Karpas-422 (cell line): ENCODE results near the gene IFRD2. TPM values are rescaled to one million over a fixed set of nuclear protein-coding genes. Genes with fewer than 3 reads are reported as not detected.

ENCODE experiments used
- DNase-seq: peaks from one replicate; pipeline ENCODE4 v3.0.0-alpha.2; 2015
- H2AFZ ChIP-seq: fragments of 200-600 bp; sonication (generic); 2 replicates; pipeline ENCODE4 v1.6.1; 2014; ENCODE audit warnings: antibody characterized with exemption, low read length, mixed read lengths
- H3K27ac ChIP-seq: fragments of 200-600 bp; sonication (generic); 2 replicates; pipeline ENCODE4 v1.5.1; 2014; ENCODE audit warnings: mild to moderate bottlenecking, low read length, moderate library complexity
- H3K27me3 ChIP-seq: fragments of 200-600 bp; sonication (generic); 2 replicates; pipeline ENCODE4 v1.6.1; 2014; ENCODE audit warnings: low read length, mixed read lengths
- H3K36me3 ChIP-seq: fragments of 200-600 bp; sonication (generic); 2 replicates; pipeline ENCODE4 v1.6.1; 2014; ENCODE audit warnings: low read length, mixed read lengths; ENCODE audit not compliant: insufficient read depth
- H3K4me1 ChIP-seq: fragments of 200-600 bp; sonication (generic); 2 replicates; pipeline ENCODE4 v1.6.1; 2014; ENCODE audit warnings: mild to moderate bottlenecking, low read length, mixed read lengths
- H3K4me2 ChIP-seq: fragments of 200-600 bp; sonication (generic); 2 replicates; pipeline ENCODE4 v1.6.1; 2014; ENCODE audit warnings: low read length, low read depth, mild to moderate bottlenecking; ENCODE audit not compliant: poor library complexity, severe bottlenecking
- H3K4me3 ChIP-seq: fragments of 200-600 bp; sonication (generic); 2 replicates; pipeline ENCODE4 v1.5.1; 2014; ENCODE audit warnings: mild to moderate bottlenecking, antibody characterized with exemption, low read length, mixed read lengths
- H3K79me2 ChIP-seq: fragments of 200-600 bp; sonication (generic); 2 replicates; pipeline ENCODE4 v1.6.1; 2014; ENCODE audit warnings: mild to moderate bottlenecking, low read length, mixed read lengths
- H3K9ac ChIP-seq: fragments of 200-600 bp; sonication (generic); 2 replicates; pipeline ENCODE4 v1.6.0; 2014; ENCODE audit warnings: low read length
- H3K9me2 ChIP-seq: fragments of 200-600 bp; sonication (generic), shearing (Covaris generic); replicated peaks from 2 replicates; pipeline ENCODE4 v1.6.0; 2014; ENCODE audit warnings: mild to moderate bottlenecking, low read length, moderate library complexity; ENCODE audit not compliant: insufficient read depth
- H3K9me3 ChIP-seq: fragments of 300-700, 200-600 bp; sonication (generic); 2 replicates; pipeline ENCODE4 v1.6.1; 2014; ENCODE audit warnings: low read length, mixed read lengths
- H4K20me1 ChIP-seq: fragments of 200-600 bp; sonication (generic); 2 replicates; pipeline ENCODE4 v1.6.1; 2014; ENCODE audit warnings: mild to moderate bottlenecking, antibody characterized with exemption, low read length, low read depth; ENCODE audit not compliant: insufficient read depth
- total RNA-seq: library from RNA; depleted of rRNA; stranded (reverse); fragments of >200 nt; shearing (Covaris generic); gene quantifications from 2 replicates; pipeline ENCODE4 v1.2.3, GENCODE V29; 2014; ENCODE audit warnings: low replicate concordance; rRNA removed

The IFRD2 gene, protein sequence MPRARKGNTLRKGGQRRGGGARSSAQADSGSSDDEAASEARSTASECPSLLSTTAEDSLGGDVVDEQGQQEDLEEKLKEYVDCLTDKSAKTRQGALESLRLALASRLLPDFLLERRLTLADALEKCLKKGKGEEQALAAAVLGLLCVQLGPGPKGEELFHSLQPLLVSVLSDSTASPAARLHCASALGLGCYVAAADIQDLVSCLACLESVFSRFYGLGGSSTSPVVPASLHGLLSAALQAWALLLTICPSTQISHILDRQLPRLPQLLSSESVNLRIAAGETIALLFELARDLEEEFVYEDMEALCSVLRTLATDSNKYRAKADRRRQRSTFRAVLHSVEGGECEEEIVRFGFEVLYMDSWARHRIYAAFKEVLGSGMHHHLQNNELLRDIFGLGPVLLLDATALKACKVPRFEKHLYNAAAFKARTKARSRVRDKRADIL
- total RNA-seq = 75.2 and 82.1 TPM in 2 replicates

DNA sequence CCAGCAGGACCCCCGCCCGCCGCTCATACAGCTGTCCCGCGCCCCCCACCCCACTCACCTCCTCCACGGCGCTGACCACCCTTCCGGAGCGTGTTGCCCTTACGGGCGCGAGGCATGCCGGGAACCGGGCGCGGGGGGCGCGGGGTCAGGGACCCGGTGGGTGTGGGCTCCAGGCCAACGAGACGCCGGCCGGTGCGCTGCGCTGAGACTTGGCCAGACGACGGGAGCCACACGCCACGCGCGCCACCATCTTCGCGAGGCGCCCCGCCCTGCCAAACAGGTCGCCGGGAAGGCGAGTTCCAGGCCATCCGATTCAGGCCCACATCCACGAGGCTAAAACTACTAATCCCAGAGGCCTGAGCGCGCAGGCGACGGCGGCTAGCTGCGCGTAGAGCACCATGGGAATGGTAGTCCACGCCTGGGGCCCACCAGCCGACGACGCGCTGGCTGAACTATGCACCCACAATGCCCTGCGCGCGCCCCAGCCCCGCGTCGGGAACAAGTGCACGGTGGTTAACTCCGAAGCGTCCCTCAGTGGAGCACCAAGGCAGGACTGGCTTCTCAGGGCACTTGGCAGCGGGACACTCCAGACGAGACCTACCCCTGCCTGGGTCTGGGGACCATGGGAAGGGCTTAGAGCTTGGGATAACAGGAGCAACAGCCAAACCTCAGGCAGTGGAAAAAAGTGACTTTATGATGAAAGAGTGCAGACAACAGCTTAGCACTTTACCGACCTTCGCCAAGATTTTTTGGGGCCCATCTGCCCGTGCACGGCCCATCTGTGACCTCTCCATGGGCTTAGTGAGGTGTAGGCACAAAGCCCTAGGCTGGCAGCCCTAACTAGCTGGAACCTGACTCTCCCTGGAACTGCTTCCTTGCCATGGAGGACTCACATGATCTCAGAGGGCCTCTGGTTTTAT lies at the start of gene IFRD2:
TSS of gene IFRD2 (minus strand) at position 271 of the 920 bp plus-strand sequence. CDS start at position 116, 155 bp downstream.
- Histone ChIP-seq H3K9me3 (no peaks in the 10 kb centered on the region), H3K4me3 (peak within 1 kb of the TSS; percentile 99), H4K20me1 (0 out of 2 replicates have a peak, but pooled peaks cover 1% of the 10 kb centered on the region), H2AFZ (peak within 1 kb of the TSS; percentile 52; the same call in 1 of the 2 replicates), H3K9ac (peak within 1 kb of the TSS; percentile 97), H3K9me2 (no peaks in the 10 kb centered on the region), H3K27me3 (no peaks in the 10 kb centered on the region), H3K4me1 (peaks cover 18% of the 10 kb centered on the region), H3K79me2 (peaks cover 24% of the 10 kb centered on the region), H3K4me2 (peak within 1 kb of the TSS; percentile 97), H3K27ac (peak within 1 kb of the TSS; percentile 60), H3K36me3 (peaks cover 20% of the 10 kb centered on the region; the same call in 1 of the 2 replicates)
- DNase-seq = peak; percentile 98

DNA sequence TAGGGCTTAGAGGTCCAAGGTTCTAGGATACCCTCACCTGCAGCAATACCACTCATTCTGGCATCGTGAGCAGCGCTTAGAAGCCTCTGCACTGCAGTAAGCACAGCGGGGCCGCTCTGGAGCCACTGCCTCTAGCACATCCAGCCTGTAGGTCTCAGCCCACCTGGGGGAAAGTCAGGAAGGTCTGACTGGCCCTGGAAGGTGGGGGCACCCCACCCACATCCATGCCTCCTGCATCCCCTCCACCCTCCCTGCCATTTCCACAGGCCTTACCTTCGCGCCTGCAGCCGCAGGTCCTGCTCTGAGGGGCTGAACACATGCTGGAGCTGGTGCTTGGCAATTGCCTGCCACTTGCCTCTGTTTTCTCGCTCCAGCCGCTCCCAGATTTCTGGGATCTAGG lies 49.3 kb upstream of the IFRD2 start:
- peaks cover 48% of the 10 kb centered on the region for H3K4me1 ChIP-seq
- H3K9me3 ChIP-seq = no peaks in the 10 kb centered on the region
- no peak overlapping the region; the same call in 1 of the 2 replicates for H2AFZ ChIP-seq
- H3K27me3 ChIP-seq = no peaks in the 10 kb centered on the region
- peaks cover 2% of the 10 kb centered on the region; the same call in 1 of the 2 replicates for H3K36me3 ChIP-seq
- H3K4me2 ChIP-seq = peak overlapping the region; percentile 97
- peak overlapping the region; percentile 91; the same call in 1 of the 2 replicates for H3K27ac ChIP-seq
- H3K9ac ChIP-seq = peak overlapping the region; percentile 99
- no peaks in the 10 kb centered on the region for H3K9me2 ChIP-seq
- peak overlapping the region; percentile 95 for H3K4me3 ChIP-seq
- peaks cover 35% of the 10 kb centered on the region for H3K79me2 ChIP-seq
- H4K20me1 ChIP-seq = peaks cover 3% of the 10 kb centered on the region; the same call in 1 of the 2 replicates
- no peak for DNase-seq

DNA sequence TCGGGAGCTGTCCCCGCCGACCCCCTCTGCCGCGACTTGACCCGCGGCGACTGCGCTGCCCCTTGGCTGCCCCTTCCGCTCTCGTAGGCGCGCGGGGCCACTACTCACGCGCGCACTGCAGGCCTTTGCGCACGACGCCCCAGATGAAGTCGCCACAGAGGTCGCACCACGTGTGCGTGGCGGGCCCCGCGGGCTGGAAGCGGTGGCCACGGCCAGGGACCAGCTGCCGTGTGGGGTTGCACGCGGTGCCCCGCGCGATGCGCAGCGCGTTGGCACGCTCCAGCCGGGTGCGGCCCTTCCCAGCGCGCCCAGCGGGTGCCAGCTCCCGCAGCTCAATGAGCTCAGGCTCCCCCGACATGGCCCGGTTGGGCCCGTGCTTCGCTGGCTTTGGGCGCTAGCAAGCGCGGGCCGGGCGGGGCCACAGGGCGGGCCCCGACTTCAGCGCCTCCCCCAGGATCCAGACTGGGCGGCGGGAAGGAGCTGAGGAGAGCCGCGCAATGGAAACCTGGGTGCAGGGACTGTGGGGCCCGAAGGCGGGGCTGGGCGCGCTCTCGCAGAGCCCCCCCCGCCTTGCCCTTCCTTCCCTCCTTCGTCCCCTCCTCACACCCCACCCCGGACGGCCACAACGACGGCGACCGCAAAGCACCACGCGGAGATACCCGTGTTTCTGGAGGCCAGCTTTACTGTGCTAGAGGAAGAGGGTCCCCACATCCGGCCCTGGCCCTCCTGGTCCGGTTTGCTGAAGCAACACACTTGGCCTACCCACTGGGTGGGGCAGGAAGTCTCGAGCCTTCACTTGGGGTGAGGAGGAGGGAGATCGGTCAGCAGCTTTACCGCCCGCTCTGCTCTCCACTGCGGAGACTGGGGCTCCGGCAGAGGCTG lies 48.5 kb upstream of the IFRD2 start, which contains the start of gene RASSF1:
TSS of gene RASSF1 (minus strand) at position 389 of the 882 bp plus-strand sequence. CDS start at position 358, 31 bp downstream.
- H3K27me3 ChIP-seq = no peaks in the 10 kb centered on the region
- H3K4me1 ChIP-seq = peaks cover 54% of the 10 kb centered on the region
- H3K36me3 ChIP-seq = peaks cover 10% of the 10 kb centered on the region; the same call in 1 of the 2 replicates
- peak; percentile 91 for DNase-seq
- peak within 1 kb of the TSS; percentile 97 for H3K4me2 ChIP-seq
- H4K20me1 ChIP-seq = peaks cover 9% of the 10 kb centered on the region; the same call in 1 of the 2 replicates
- peak within 1 kb of the TSS; percentile 95 for H3K4me3 ChIP-seq
- peak within 1 kb of the TSS; percentile 91 for H3K27ac ChIP-seq
- H3K79me2 ChIP-seq = peaks cover 44% of the 10 kb centered on the region
- no peak within 1 kb of the TSS; the same call in 1 of the 2 replicates for H2AFZ ChIP-seq
- H3K9me3 ChIP-seq = no peaks in the 10 kb centered on the region
- no peaks in the 10 kb centered on the region for H3K9me2 ChIP-seq
- H3K9ac ChIP-seq = peak within 1 kb of the TSS; percentile 99

DNA sequence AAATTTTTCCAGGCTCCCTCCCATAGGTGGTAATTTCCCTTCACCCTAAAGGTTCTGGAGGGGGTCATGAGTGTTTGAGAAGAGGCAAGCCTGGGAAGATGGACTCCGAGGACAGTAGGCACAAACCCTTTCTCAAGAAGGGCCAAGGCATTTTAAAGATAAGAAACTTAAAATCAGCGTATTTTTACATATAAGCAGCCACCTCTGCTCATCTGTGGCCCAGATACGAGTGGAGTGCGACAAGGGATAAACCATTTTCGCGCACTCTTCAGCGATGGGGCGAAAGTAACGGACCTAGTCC lies 47.9 kb upstream of the IFRD2 start:
- H2AFZ ChIP-seq = no peak overlapping the region
- peak overlapping the region; percentile 99 for H3K9ac ChIP-seq
- no peak for DNase-seq
- H3K27me3 ChIP-seq = no peaks in the 10 kb centered on the region
- H3K9me3 ChIP-seq = no peaks in the 10 kb centered on the region
- no peaks in the 10 kb centered on the region for H3K9me2 ChIP-seq
- peaks cover 11% of the 10 kb centered on the region; the same call in 1 of the 2 replicates for H3K36me3 ChIP-seq
- peaks cover 9% of the 10 kb centered on the region; the same call in 1 of the 2 replicates for H4K20me1 ChIP-seq
- H3K4me1 ChIP-seq = peaks cover 56% of the 10 kb centered on the region
- peak overlapping the region; percentile 91 for H3K27ac ChIP-seq
- H3K79me2 ChIP-seq = peaks cover 50% of the 10 kb centered on the region
- H3K4me2 ChIP-seq = peak overlapping the region; percentile 97
- peak overlapping the region; percentile 95 for H3K4me3 ChIP-seq

DNA sequence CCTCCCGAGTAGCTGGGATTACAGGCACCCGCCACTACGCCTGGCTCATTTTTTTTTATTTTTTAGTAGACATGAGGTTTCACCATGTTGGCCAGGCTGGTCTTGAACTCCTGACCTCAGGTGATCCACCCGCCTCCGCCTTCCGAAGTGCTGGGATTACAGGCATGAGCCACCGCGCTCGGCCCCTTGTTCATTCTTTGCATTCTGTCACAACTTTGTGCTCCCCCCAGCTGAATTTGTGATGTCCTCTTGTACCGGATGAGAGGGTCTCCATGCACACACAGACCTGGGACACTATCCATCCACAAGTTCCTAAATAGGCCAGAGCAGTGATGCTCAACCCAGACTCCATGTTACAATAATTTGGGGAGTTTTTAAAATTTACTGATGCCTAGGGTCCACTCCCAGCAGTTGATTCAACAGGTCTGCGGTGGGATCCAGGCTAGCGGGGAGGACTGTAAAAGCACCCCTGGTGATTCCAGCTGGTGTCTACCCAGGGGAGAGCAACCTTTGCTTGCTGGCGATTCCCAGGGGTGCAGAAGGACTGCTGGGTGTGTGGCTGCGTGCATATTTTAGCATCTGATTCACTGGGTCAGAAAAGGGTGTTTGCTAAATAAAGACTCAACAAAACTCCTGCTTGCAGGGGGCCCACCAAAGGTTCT lies 47.4 kb upstream of the IFRD2 start:
- Histone ChIP-seq H3K4me2 (peak overlapping the region; percentile 97), H3K9me3 (no peaks in the 10 kb centered on the region), H3K9ac (peak overlapping the region; percentile 99), H3K36me3 (peaks cover 13% of the 10 kb centered on the region), H3K27ac (peak overlapping the region; percentile 91), H2AFZ (no peak overlapping the region), H3K4me1 (peaks cover 58% of the 10 kb centered on the region), H4K20me1 (peaks cover 10% of the 10 kb centered on the region; the same call in 1 of the 2 replicates), H3K9me2 (no peaks in the 10 kb centered on the region), H3K79me2 (peaks cover 54% of the 10 kb centered on the region), H3K27me3 (no peaks in the 10 kb centered on the region), H3K4me3 (peak overlapping the region; percentile 95)
- DNase-seq = peak; percentile 84

DNA sequence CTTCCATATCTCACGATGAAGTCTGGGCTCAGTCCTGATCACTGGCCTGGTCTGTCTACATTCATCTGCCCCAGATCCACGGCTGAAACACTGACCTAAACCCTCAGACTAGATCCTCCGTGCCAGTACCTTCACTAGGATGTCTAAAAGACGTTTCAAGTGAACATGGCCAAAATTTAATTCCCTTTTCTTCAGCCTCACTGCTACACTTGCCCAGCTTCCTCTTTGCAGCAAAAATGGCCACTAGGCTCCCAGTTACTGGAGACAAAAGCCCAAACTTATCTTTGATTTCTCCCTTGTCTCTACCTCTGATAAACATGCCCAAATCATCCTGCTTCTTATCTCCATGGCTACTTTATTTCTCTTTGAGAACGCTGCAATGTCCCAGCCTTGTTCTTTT lies 46.7 kb upstream of the IFRD2 start:
- peaks cover 19% of the 10 kb centered on the region for H3K36me3 ChIP-seq
- peaks cover 64% of the 10 kb centered on the region for H3K4me1 ChIP-seq
- H3K4me2 ChIP-seq = peak overlapping the region; percentile 97
- H3K27me3 ChIP-seq = no peaks in the 10 kb centered on the region
- H3K9me3 ChIP-seq = no peaks in the 10 kb centered on the region
- no peak overlapping the region for H2AFZ ChIP-seq
- no peaks in the 10 kb centered on the region for H3K9me2 ChIP-seq
- DNase-seq = peak; percentile 82
- peaks cover 61% of the 10 kb centered on the region for H3K79me2 ChIP-seq
- H3K27ac ChIP-seq = peak overlapping the region; percentile 91
- peaks cover 17% of the 10 kb centered on the region; the same call in 1 of the 2 replicates for H4K20me1 ChIP-seq
- H3K4me3 ChIP-seq = peak overlapping the region; percentile 95
- H3K9ac ChIP-seq = peak overlapping the region; percentile 99
